ENCODE measurements around the gene CKAP5.

DNA sequence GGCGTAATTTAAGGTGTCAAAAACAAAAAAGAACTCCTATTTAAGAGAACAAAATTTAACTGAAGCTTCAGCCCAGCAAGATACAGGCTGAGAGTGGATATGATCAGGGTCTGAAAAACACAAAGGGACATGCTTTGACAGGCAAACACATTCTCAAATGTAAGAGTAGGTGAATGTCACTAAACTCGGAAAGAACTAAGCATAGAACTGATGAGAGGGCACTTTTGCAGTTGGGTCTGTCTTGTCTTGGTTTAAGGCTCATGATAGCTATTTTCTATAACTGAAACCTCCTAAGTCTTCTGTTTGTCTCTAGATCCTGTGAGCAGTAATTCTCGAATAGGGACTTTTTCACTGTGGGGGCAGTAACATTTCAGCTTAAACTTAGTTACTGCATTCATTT is 100.1 kb downstream of the CKAP5 start:
- no peak for TF ChIP-seq POLR2A (IDR thresholded peaks at IDR 0.05)
- TF ChIP-seq, protein P1, sequence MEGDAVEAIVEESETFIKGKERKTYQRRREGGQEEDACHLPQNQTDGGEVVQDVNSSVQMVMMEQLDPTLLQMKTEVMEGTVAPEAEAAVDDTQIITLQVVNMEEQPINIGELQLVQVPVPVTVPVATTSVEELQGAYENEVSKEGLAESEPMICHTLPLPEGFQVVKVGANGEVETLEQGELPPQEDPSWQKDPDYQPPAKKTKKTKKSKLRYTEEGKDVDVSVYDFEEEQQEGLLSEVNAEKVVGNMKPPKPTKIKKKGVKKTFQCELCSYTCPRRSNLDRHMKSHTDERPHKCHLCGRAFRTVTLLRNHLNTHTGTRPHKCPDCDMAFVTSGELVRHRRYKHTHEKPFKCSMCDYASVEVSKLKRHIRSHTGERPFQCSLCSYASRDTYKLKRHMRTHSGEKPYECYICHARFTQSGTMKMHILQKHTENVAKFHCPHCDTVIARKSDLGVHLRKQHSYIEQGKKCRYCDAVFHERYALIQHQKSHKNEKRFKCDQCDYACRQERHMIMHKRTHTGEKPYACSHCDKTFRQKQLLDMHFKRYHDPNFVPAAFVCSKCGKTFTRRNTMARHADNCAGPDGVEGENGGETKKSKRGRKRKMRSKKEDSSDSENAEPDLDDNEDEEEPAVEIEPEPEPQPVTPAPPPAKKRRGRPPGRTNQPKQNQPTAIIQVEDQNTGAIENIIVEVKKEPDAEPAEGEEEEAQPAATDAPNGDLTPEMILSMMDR (IDR thresholded peaks at IDR 0.05): no peak
